Muscle layer of duodenum (tissue), 2 donors: ENCODE results near the gene CHRNB1.

Source experiments
- H3K27ac ChIP-seq: one replicate; pipeline ENCODE4 v1.7.0; 2013; ENCODE audit warnings: mild to moderate bottlenecking, low read length
- H3K27me3 ChIP-seq: one replicate; pipeline ENCODE4 v1.7.0; 2013; ENCODE audit warnings: low read depth, mild to moderate bottlenecking, control low read depth, low read length
- H3K36me3 ChIP-seq, 2 donors: one replicate each; pipeline ENCODE4 v1.7.0; 2013; ENCODE audit warnings: low read length in 2 of 2, control low read depth in 1 of 2, mild to moderate bottlenecking in 1 of 2; ENCODE audit not compliant: insufficient read depth in 2 of 2, control insufficient read depth in 1 of 2
- H3K4me1 ChIP-seq, 2 donors: one replicate each; pipeline ENCODE4 v1.7.0; 2013; ENCODE audit warnings: low read length in 2 of 2, mild to moderate bottlenecking in 2 of 2, control low read depth in 1 of 2, moderate library complexity in 1 of 2; ENCODE audit not compliant: insufficient read depth in 2 of 2, control insufficient read depth in 1 of 2
- H3K4me3 ChIP-seq, 2 donors: one replicate each; pipeline ENCODE4 v1.7.0; 2013; ENCODE audit warnings: low read length in 2 of 2, low read depth in 1 of 2, mild to moderate bottlenecking in 1 of 2
- H3K9me3 ChIP-seq, 2 donors: one replicate each; pipeline ENCODE4 v1.7.0; 2013; ENCODE audit warnings: low read length in 2 of 2, control low read depth in 1 of 2, mild to moderate bottlenecking in 1 of 2; ENCODE audit not compliant: control insufficient read depth in 1 of 2
- donor health status: healthy.

Gene CHRNB1

GRCh38 chr17:7440113-7440833, 4.6 kb upstream of the CHRNB1 start:
- no peak overlapping the region for H3K27ac ChIP-seq
- no peaks in the 10 kb centered on the region for H3K36me3 ChIP-seq
- peaks cover 42% of the 10 kb centered on the region for H3K27me3 ChIP-seq
- peaks cover 8 to 50% of the 10 kb centered on the region in 2 donors for H3K4me1 ChIP-seq
- H3K9me3 ChIP-seq = no peaks in the 10 kb centered on the region
- peak overlapping the region in 1 of 2 donors; percentile 38 for H3K4me3 ChIP-seq

DNA sequence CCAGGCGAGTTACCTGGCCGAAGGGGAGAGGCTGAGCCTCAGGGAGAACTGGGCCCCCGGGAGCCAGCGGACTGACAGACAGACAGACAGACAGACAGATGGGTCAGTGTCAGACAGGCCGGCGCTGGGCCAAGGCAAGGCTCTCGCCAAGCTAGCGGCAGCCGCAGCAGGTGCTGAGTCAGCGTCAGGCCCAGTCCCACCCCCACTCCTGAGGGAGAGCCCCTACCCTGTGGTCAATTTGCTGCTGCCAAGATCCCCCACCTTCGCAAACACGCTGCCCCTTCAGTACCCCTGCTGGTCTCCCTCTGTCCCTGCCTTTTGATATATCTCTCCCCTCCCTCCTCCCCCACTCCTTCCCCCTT, 4.0 kb upstream of the CHRNB1 start:
- Histone ChIP-seq H3K9me3 (no peaks in the 10 kb centered on the region), H3K4me3 (no peak overlapping the region), H3K27me3 (peaks cover 41% of the 10 kb centered on the region), H3K4me1 (peaks cover 4 to 52% of the 10 kb centered on the region in 2 donors), H3K36me3 (no peaks in the 10 kb centered on the region), H3K27ac (no peak overlapping the region)

DNA sequence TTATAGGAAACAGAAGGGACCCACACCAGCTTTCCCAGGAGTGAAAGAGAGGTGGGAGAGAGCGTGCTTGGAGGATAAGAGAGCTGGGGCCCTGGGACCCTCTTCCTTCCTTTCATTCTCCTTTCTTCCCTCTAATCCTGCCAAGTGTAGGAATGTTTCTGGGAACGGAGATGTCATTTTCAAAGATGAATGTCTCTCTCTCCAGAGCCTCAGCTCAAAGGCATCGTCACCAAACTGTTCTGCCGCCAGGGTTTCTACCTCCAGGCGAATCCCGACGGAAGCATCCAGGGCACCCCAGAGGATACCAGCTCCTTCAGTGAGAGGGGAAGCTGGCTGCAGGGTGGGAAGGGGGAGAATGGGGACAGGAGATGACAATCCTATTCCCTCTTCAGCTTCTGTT, 3.6 kb upstream of the CHRNB1 start:
- Histone ChIP-seq H3K9me3 (no peaks in the 10 kb centered on the region), H3K4me1 (peaks cover 4 to 50% of the 10 kb centered on the region in 2 donors), H3K36me3 (no peaks in the 10 kb centered on the region), H3K4me3 (no peak overlapping the region), H3K27ac (no peak overlapping the region), H3K27me3 (peaks cover 45% of the 10 kb centered on the region)

DNA sequence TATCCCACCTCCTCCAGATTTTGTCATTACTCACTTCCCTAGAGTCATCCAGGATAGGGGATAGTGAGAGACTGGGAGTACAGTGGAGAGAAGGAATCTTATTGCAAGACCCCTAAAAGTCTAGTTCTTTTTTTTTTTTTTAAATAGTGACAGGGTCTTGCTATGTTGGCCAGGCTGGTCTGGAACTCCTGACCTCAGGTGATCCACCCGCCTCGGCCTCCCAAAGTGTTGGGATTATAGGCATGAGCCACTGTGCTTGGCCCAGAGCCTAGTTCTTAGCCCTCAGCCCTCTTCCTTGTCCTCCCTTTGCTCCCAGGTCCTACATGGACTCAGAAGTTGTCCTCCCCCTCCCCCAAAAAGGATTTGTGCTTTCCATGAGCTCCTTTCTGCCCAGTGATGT, 2.7 kb upstream of the CHRNB1 start:
- Histone ChIP-seq H3K27me3 (peaks cover 53% of the 10 kb centered on the region), H3K9me3 (no peaks in the 10 kb centered on the region), H3K4me1 (peaks cover 4 to 46% of the 10 kb centered on the region in 2 donors), H3K36me3 (no peaks in the 10 kb centered on the region), H3K4me3 (no peak overlapping the region), H3K27ac (no peak overlapping the region)

- Histone ChIP-seq H3K4me1 (peaks cover 0 to 32% of the 10 kb centered on the region in 2 donors), H3K27ac (no peak overlapping the region), H3K36me3 (no peaks in the 10 kb centered on the region), H3K9me3 (no peaks in the 10 kb centered on the region), H3K4me3 (no peak overlapping the region), H3K27me3 (peaks cover 53% of the 10 kb centered on the region)
Observed at GRCh38 chr17:7443499-7444485, 1.1 kb upstream of the CHRNB1 start.

GRCh38 chr17:7445619-7445968, 733 bp downstream of the CHRNB1 start:
- Histone ChIP-seq H3K4me1 (peaks cover 0 to 20% of the 10 kb centered on the region in 2 donors), H3K27ac (no peak overlapping the region), H3K27me3 (peaks cover 35% of the 10 kb centered on the region)

DNA sequence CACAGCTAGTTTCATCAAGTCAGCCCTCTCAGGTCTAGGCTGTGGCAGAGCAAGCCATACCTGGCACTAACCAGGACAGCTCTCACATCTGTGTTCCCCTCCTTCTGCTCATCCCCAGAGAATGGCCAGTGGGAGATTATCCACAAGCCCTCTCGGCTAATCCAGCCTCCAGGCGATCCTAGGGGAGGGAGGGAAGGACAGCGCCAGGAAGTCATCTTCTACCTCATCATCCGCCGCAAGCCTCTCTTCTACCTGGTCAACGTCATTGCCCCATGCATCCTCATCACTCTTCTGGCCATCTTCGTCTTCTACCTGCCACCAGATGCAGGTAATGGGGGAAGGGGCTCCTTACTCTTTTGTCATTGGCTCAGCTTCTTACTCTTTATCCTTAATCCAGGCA, 3.6 kb downstream of the CHRNB1 start:
- H3K27ac ChIP-seq = no peak overlapping the region
- no peaks in the 10 kb centered on the region for H3K36me3 ChIP-seq
- H3K9me3 ChIP-seq = no peaks in the 10 kb centered on the region
- H3K4me3 ChIP-seq = no peak overlapping the region
- H3K27me3 ChIP-seq = peaks cover 25% of the 10 kb centered on the region
- H3K4me1 ChIP-seq = peaks cover 0 to 17% of the 10 kb centered on the region in 2 donors

More at GRCh38 chr17:7445619-7445968, 733 bp downstream of the CHRNB1 start:
- no peaks in the 10 kb centered on the region for H3K9me3 ChIP-seq
- H3K4me3 ChIP-seq = peak overlapping the region; percentile 26 to 55
- no peaks in the 10 kb centered on the region for H3K36me3 ChIP-seq

GRCh38 chr17:7459961-7460545, 15.2 kb downstream of the CHRNB1 start:
- Histone ChIP-seq H3K4me3 (no peak overlapping the region), H3K27ac (no peak overlapping the region), H3K9me3 (no peaks in the 10 kb centered on the region), H3K4me1 (peaks cover 0 to 8% of the 10 kb centered on the region in 2 donors), H3K27me3 (no peaks in the 10 kb centered on the region), H3K36me3 (peaks cover 5 to 24% of the 10 kb centered on the region in 2 donors)

GRCh38 chr17:7460850-7461660, 16.2 kb downstream of the CHRNB1 start:
- no peak overlapping the region for H3K4me3 ChIP-seq
- no peaks in the 10 kb centered on the region for H3K27me3 ChIP-seq
- no peak overlapping the region for H3K27ac ChIP-seq
- no peaks in the 10 kb centered on the region for H3K9me3 ChIP-seq
- H3K36me3 ChIP-seq = peaks cover 5 to 31% of the 10 kb centered on the region in 2 donors
- peaks cover 0 to 11% of the 10 kb centered on the region in 2 donors for H3K4me1 ChIP-seq

DNA sequence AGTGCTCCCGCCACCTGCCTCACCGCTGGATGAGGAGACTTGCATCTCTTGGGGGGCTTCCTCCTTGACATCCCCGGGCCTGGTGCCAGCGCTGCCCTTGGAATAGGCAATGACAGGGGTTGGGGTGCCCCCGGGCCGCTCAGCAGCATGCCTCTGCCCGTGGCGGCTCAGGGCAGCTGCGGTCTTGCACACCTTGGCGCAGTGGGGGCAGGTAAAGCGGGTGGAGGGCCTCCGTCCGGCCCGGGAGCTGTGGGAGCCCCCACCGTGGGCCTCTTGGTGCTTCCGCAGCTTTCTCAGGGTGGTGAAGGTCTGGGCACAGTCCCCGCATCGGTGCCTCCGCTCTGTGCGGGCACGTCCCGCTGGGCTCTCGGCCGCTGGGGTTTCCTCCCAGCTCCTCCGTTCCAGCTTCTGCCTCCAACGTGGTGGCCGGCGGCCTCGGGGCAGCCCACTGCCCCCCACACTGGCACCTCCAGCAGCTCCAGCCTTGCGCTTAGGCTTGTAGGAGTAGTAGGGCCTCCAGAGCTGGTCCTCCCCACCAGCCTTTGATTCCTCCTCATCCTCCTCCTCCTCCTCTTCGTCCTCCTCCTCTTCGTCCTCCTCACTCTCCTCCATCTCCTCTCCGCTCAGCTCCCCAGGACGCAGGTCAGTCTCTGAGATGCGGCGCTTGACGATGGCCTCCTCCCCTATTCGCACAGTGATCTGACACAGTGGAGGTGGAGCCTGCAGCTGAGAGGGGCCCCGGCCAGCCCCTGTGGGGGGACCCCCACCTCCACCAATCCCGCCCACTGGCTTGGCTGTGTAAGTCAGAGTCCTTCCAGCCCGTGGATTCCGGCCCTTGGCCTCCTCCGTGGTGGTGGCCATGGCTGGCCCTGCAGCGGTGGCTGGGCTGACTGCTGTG, 17.9 kb downstream of the CHRNB1 start:
- H3K27me3 ChIP-seq = no peaks in the 10 kb centered on the region
- H3K36me3 ChIP-seq = peaks cover 5 to 39% of the 10 kb centered on the region in 2 donors
- H3K4me1 ChIP-seq = peaks cover 6 to 15% of the 10 kb centered on the region in 2 donors
- H3K4me3 ChIP-seq = no peak overlapping the region
- no peaks in the 10 kb centered on the region for H3K9me3 ChIP-seq
- no peak overlapping the region for H3K27ac ChIP-seq
